CD4-positive, alpha-beta T cell treated with Interleukin-6 at 100 ng/mL for 8 hours (primary cell): Measurements from ENCODE around the gene DDIT4.
"Not testable (repeated sequence)": the region's sequence is repeated elsewhere in the genome, so short reads cannot be mapped to it uniquely, and the experiment has no call there.

Experiments used
- DNase-seq: peaks from one replicate; pipeline ENCODE4 v3.0.0-alpha.2; 2020; ENCODE audit warnings: mixed read lengths, low spot score

The DDIT4 gene

GRCh38 chr10:72273410-72274212, at the start of gene DDIT4:
Gene DDIT4, plus strand, starts transcription at chr10:72273924. Its CDS starts 293 bp downstream, at chr10:72274217.
- DNase-seq, result peak; percentile 97

GRCh38 chr10:72224191-72224590, 49.5 kb upstream of the DDIT4 start:
- DNase-seq, result not testable (repeated sequence)

GRCh38 chr10:72226418-72227027, 47.2 kb upstream of the DDIT4 start:
- no peak for DNase-seq

- DNase-seq, result no peak
These were observed 45.9 kb upstream of the DDIT4 start for GRCh38 chr10:72227826-72228225.

GRCh38 chr10:72228318-72228751, 45.4 kb upstream of the DDIT4 start:
- DNase-seq, result no peak

GRCh38 chr10:72229261-72230251, 44.2 kb upstream of the DDIT4 start:
- DNase-seq, result no peak

GRCh38 chr10:72233621-72234020, 40.1 kb upstream of the DDIT4 start:
- DNase-seq, result no peak

GRCh38 chr10:72234560-72235095, 39.1 kb upstream of the DDIT4 start:
- no peak for DNase-seq

GRCh38 chr10:72235544-72236279, 38.0 kb upstream of the DDIT4 start:
- DNase-seq, result no peak

GRCh38 chr10:72238392-72239175, 35.1 kb upstream of the DDIT4 start:
- DNase-seq, result no peak

GRCh38 chr10:72239409-72239808, 34.3 kb upstream of the DDIT4 start:
- no peak for DNase-seq

- no peak for DNase-seq
These were observed 33.4 kb upstream of the DDIT4 start for GRCh38 chr10:72240371-72240770.

- no peak for DNase-seq
These were observed 32.0 kb upstream of the DDIT4 start for GRCh38 chr10:72241691-72242252.

- no peak for DNase-seq
These were observed 31.0 kb upstream of the DDIT4 start for GRCh38 chr10:72242675-72243074.

GRCh38 chr10:72243822-72244437, 29.8 kb upstream of the DDIT4 start:
- DNase-seq, result no peak

GRCh38 chr10:72244573-72245038, 29.1 kb upstream of the DDIT4 start:
- DNase-seq, result no peak

GRCh38 chr10:72245949-72246525, 27.7 kb upstream of the DDIT4 start:
- no peak for DNase-seq

GRCh38 chr10:72248468-72249151, 25.1 kb upstream of the DDIT4 start:
- DNase-seq, result peak; percentile 83
